Neuronal stem cell (in vitro differentiated cells): ENCODE results near the gene CTSK.

Experiments used
- DNase-seq: peaks from one replicate; pipeline ENCODE4 v3.0.0-alpha.2; 2013; ENCODE audit warnings: low spot score
- H2AFZ ChIP-seq: one replicate; pipeline ENCODE4 v1.6.1; 2013; ENCODE audit warnings: mild to moderate bottlenecking, low read length, inconsistent platforms
- H2AK5ac ChIP-seq: 2 replicates; pipeline ENCODE4 v1.6.1; 2013; ENCODE audit warnings: low read depth, mild to moderate bottlenecking, inconsistent platforms, low read length, moderate library complexity, mixed read lengths
- H2BK120ac ChIP-seq: 2 replicates; pipeline ENCODE4 v1.6.1; 2013; ENCODE audit warnings: low read depth, mild to moderate bottlenecking, inconsistent platforms, low read length, moderate library complexity, mixed read lengths
- H2BK12ac ChIP-seq: one replicate; pipeline ENCODE4 v1.6.1; 2013; ENCODE audit warnings: low read length, inconsistent platforms
- H2BK15ac ChIP-seq: 2 replicates; pipeline ENCODE4 v1.6.1; 2013; ENCODE audit warnings: mild to moderate bottlenecking, low read length, inconsistent platforms, mixed read lengths
- H2BK5ac ChIP-seq: one replicate; pipeline ENCODE4 v1.6.1; 2013; ENCODE audit warnings: inconsistent platforms, mild to moderate bottlenecking, low read length, moderate library complexity
- H3K14ac ChIP-seq: one replicate; pipeline ENCODE4 v1.6.1; 2013; ENCODE audit warnings: low read length, inconsistent platforms
- H3K18ac ChIP-seq: 2 replicates; pipeline ENCODE4 v1.6.1; 2013; ENCODE audit warnings: low read length, inconsistent platforms
- H3K23ac ChIP-seq: 2 replicates; pipeline ENCODE4 v1.6.1; 2013; ENCODE audit warnings: low read depth, mild to moderate bottlenecking, mixed read lengths, low read length, inconsistent platforms; ENCODE audit not compliant: poor library complexity
- H3K27ac ChIP-seq: replicated peaks from 3 replicates; pipeline ENCODE4 v1.5.1; 2013; ENCODE audit warnings: low read length, inconsistent platforms
- H3K27me3 ChIP-seq, 3 experiments: 2 replicates each; pipeline ENCODE4 v1.6.1; 2013; ENCODE audit warnings: low read length in 3 of 3, mild to moderate bottlenecking in 2 of 3, inconsistent platforms in 1 of 3, low read depth in 1 of 3, mixed read lengths in 1 of 3, moderate library complexity in 1 of 3; ENCODE audit not compliant: control insufficient read depth in 3 of 3, insufficient read depth in 3 of 3
- H3K36me3 ChIP-seq, 2 donors: replicated peaks in 1 of 2; 2 replicates each; pipeline ENCODE4 v1.6.1; 2013; ENCODE audit warnings: low read length in 2 of 2; ENCODE audit not compliant: control insufficient read depth in 2 of 2, insufficient read depth in 2 of 2
- H3K4ac ChIP-seq: 2 replicates; pipeline ENCODE4 v1.6.1; 2013; ENCODE audit warnings: inconsistent platforms, mild to moderate bottlenecking, low read length, moderate library complexity
- H3K4me1 ChIP-seq, 2 donors: 1 replicate in 1 of 2; 2 replicates in 1 of 2; pipeline ENCODE4 v1.6.1; 2013; ENCODE audit warnings: low read length in 2 of 2, low read depth in 1 of 2; ENCODE audit not compliant: control insufficient read depth in 2 of 2, insufficient read depth in 1 of 2
- H3K4me2 ChIP-seq: one replicate; pipeline ENCODE4 v1.6.1; 2013; ENCODE audit warnings: mild to moderate bottlenecking, low read length, inconsistent platforms; ENCODE audit not compliant: insufficient read depth, poor library complexity, severe bottlenecking
- H3K4me3 ChIP-seq, 2 donors: 2 replicates each; pipeline ENCODE4 v1.5.1; 2013; ENCODE audit warnings: low read length in 2 of 2, mild to moderate bottlenecking in 2 of 2, inconsistent platforms in 1 of 2, moderate library complexity in 1 of 2
- H3K79me1 ChIP-seq: one replicate; pipeline ENCODE4 v1.6.1; 2013; ENCODE audit warnings: low read depth, mild to moderate bottlenecking, inconsistent platforms, low read length, moderate library complexity
- H3K9ac ChIP-seq: one replicate; pipeline ENCODE4 v1.6.1; 2013; ENCODE audit warnings: mild to moderate bottlenecking, low read depth, low read length, inconsistent platforms; ENCODE audit not compliant: poor library complexity
- H3K9me3 ChIP-seq, 2 donors: replicated peaks in 1 of 2; 2 replicates each; pipeline versions ENCODE3 to v1.6.1; 2013; ENCODE audit warnings: low read length in 2 of 2, mild to moderate bottlenecking in 2 of 2, inconsistent platforms in 1 of 2, low read depth in 1 of 2, mixed read lengths in 1 of 2, moderate library complexity in 1 of 2; ENCODE audit not compliant: control insufficient read depth in 2 of 2, insufficient read depth in 1 of 2
- H4K8ac ChIP-seq: one replicate; pipeline ENCODE4 v1.6.1; 2013; ENCODE audit warnings: low read depth, mild to moderate bottlenecking, inconsistent platforms, low read length, moderate library complexity
- H4K91ac ChIP-seq: one replicate; pipeline ENCODE4 v1.6.1; 2013; ENCODE audit warnings: low read length, low read depth, mild to moderate bottlenecking, inconsistent platforms; ENCODE audit not compliant: poor library complexity
- WGBS, 2 donors: extraction: QIAGEN DNeasy Blood & Tissue Kit; methylation state at CpG; one replicate each; pipeline ENCODE4 v1.1.7; 2013; ENCODE audit warnings: missing lambda C conversion rate in 2 of 2, mixed read lengths in 1 of 2; ENCODE audit not compliant: insufficient read length in 2 of 2, insufficient replicate concordance in 1 of 2; ENCODE audit errors: extremely low coverage in 2 of 2; 5-methylcytosine and 5-hydroxymethylcytosine counted together

CTSK gene

GRCh38 chr1:150829751-150830150 is 21.7 kb upstream of the CTSK start:
- Histone ChIP-seq H3K9me3 (no peaks in the 10 kb centered on the region), H3K79me1 (no peaks in the 10 kb centered on the region), H2BK5ac (no peak overlapping the region), H3K4ac (no peak overlapping the region), H3K36me3 (peaks cover 7 to 94% of the 10 kb centered on the region in 2 donors), H3K27me3 (no peaks in the 10 kb centered on the region), H3K27ac (no peak overlapping the region), H3K9ac (no peak overlapping the region), H2BK15ac (no peak overlapping the region), H4K8ac (no peak overlapping the region), H3K4me2 (no peak overlapping the region), H2BK12ac (no peak overlapping the region), H2AFZ (no peak overlapping the region), H4K91ac (no peak overlapping the region), H2AK5ac (no peak overlapping the region), H2BK120ac (no peak overlapping the region), H3K4me1 (no peaks in the 10 kb centered on the region), H3K14ac (no peak overlapping the region), H3K18ac (no peak overlapping the region), H3K4me3 (no peak overlapping the region), H3K23ac (no peak overlapping the region)
- WGBS, 2 donors, result no CpG with 5 or more reads among the region's 7 CpGs
- no peak for DNase-seq

- Histone ChIP-seq H4K91ac (no peak overlapping the region), H3K4me2 (no peak overlapping the region), H2AK5ac (no peak overlapping the region), H2AFZ (no peak overlapping the region), H2BK120ac (no peak overlapping the region), H4K8ac (no peak overlapping the region), H3K9ac (no peak overlapping the region), H3K9me3 (no peaks in the 10 kb centered on the region), H2BK15ac (no peak overlapping the region), H2BK12ac (no peak overlapping the region), H3K23ac (no peak overlapping the region), H3K27me3 (no peaks in the 10 kb centered on the region), H3K36me3 (peaks cover 9 to 81% of the 10 kb centered on the region in 2 donors), H2BK5ac (no peak overlapping the region), H3K27ac (no peak overlapping the region), H3K4me1 (no peaks in the 10 kb centered on the region), H3K14ac (no peak overlapping the region), H3K4me3 (no peak overlapping the region), H3K18ac (no peak overlapping the region), H3K4ac (no peak overlapping the region), H3K79me1 (no peaks in the 10 kb centered on the region)
- WGBS, 2 donors, result no CpG with 5 or more reads among the region's 1 CpG
- no peak for DNase-seq
Observed at GRCh38 chr1:150826299-150826698, 18.2 kb upstream of the CTSK start.

- H3K23ac ChIP-seq, result no peak overlapping the region
- H2BK15ac ChIP-seq, result no peak overlapping the region
- no peak overlapping the region for H2AK5ac ChIP-seq
- no peak overlapping the region for H3K27ac ChIP-seq
- H3K4me3 ChIP-seq, result no peak overlapping the region
- H3K36me3 ChIP-seq, result peaks cover 10 to 74% of the 10 kb centered on the region in 2 donors
- H4K91ac ChIP-seq, result no peak overlapping the region
- WGBS, 2 donors, result no CpG with 5 or more reads among the region's 7 CpGs
- no peak overlapping the region for H3K4ac ChIP-seq
- no peak overlapping the region for H3K4me2 ChIP-seq
- no peak overlapping the region for H3K18ac ChIP-seq
- H4K8ac ChIP-seq, result no peak overlapping the region
- H3K14ac ChIP-seq, result no peak overlapping the region
- no peak overlapping the region for H2BK120ac ChIP-seq
- H3K79me1 ChIP-seq, result no peaks in the 10 kb centered on the region
- no peak overlapping the region for H2BK5ac ChIP-seq
- H3K4me1 ChIP-seq, result no peaks in the 10 kb centered on the region
- DNase-seq, result no peak
- H3K27me3 ChIP-seq, result no peaks in the 10 kb centered on the region
- no peak overlapping the region for H3K9ac ChIP-seq
- H3K9me3 ChIP-seq, result no peaks in the 10 kb centered on the region
- no peak overlapping the region for H2AFZ ChIP-seq
- H2BK12ac ChIP-seq, result no peak overlapping the region
Observed at GRCh38 chr1:150820730-150821512, 12.9 kb upstream of the CTSK start.

GRCh38 chr1:150815871-150816270 is 7.8 kb upstream of the CTSK start:
- Histone ChIP-seq H4K8ac (no peak overlapping the region), H3K27ac (no peak overlapping the region)
- no CpG with 5 or more reads among the region's 4 CpGs for WGBS, 2 donors

More at GRCh38 chr1:150815871-150816270, 7.8 kb upstream of the CTSK start:
- no peak overlapping the region for H2BK12ac ChIP-seq
- peaks cover 15 to 80% of the 10 kb centered on the region in 2 donors for H3K36me3 ChIP-seq
- no peak overlapping the region for H3K4ac ChIP-seq
- no peak overlapping the region for H4K91ac ChIP-seq
- H3K79me1 ChIP-seq, result no peaks in the 10 kb centered on the region
- no peak overlapping the region for H3K23ac ChIP-seq
- H3K9ac ChIP-seq, result no peak overlapping the region
- no peak overlapping the region for H3K4me2 ChIP-seq
- no peak for DNase-seq
- H2BK15ac ChIP-seq, result no peak overlapping the region
- no peak overlapping the region for H2AFZ ChIP-seq
- H2AK5ac ChIP-seq, result no peak overlapping the region
- H3K4me3 ChIP-seq, result no peak overlapping the region
- no peaks in the 10 kb centered on the region for H3K4me1 ChIP-seq
- no peak overlapping the region for H3K18ac ChIP-seq
- no peak overlapping the region for H2BK5ac ChIP-seq
- H3K27me3 ChIP-seq, result no peaks in the 10 kb centered on the region
- H3K14ac ChIP-seq, result no peak overlapping the region
- H2BK120ac ChIP-seq, result no peak overlapping the region
- no peaks in the 10 kb centered on the region for H3K9me3 ChIP-seq
